ENCODE results near the gene TMED1.

DNA sequence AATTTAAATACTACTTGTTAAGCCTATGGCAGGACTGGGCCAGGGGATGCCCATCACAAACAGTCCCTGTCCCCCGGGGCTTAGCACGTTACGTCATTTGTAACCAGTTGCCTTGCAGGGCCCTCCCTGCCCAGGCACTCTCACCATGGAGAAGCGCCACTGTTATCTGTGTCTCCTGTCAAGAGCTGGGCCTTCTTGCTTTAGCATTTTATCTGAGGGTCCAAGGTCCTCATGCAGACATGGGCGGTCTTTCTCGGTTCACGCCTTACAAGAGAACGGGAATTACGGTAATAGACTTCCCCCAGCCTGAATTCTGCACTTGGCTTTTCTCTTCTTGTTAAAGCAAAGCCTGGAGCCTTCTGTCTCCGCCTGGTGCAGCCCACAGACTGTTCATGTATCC lies 46.1 kb downstream of the TMED1 start:
- TF ChIP-seq, protein P1, sequence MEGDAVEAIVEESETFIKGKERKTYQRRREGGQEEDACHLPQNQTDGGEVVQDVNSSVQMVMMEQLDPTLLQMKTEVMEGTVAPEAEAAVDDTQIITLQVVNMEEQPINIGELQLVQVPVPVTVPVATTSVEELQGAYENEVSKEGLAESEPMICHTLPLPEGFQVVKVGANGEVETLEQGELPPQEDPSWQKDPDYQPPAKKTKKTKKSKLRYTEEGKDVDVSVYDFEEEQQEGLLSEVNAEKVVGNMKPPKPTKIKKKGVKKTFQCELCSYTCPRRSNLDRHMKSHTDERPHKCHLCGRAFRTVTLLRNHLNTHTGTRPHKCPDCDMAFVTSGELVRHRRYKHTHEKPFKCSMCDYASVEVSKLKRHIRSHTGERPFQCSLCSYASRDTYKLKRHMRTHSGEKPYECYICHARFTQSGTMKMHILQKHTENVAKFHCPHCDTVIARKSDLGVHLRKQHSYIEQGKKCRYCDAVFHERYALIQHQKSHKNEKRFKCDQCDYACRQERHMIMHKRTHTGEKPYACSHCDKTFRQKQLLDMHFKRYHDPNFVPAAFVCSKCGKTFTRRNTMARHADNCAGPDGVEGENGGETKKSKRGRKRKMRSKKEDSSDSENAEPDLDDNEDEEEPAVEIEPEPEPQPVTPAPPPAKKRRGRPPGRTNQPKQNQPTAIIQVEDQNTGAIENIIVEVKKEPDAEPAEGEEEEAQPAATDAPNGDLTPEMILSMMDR (IDR thresholded peaks at IDR 0.05): no peak
- no peak for TF ChIP-seq POLR2A (IDR thresholded peaks at IDR 0.05)

Data from uterus (tissue), 2 donors.